GM21723 (cell line): Measurements from ENCODE around the gene MOV10L1.
"Not testable (repeated sequence)": the region's sequence is repeated elsewhere in the genome, so short reads cannot be mapped to it uniquely, and the experiment has no call there.

ENCODE experiments used
- ATAC-seq: cut with Tn5 transposase; IDR thresholded peaks from one replicate; pipeline ENCODE4 v1.9.1; 2021; ENCODE audit warnings: mild to moderate bottlenecking, moderate library complexity; ENCODE audit not compliant: unreplicated experiment

Gene MOV10L1

GRCh38 chr22:50131894-50132293 lies 42.1 kb downstream of the MOV10L1 start:
- ATAC-seq: no peak

DNA sequence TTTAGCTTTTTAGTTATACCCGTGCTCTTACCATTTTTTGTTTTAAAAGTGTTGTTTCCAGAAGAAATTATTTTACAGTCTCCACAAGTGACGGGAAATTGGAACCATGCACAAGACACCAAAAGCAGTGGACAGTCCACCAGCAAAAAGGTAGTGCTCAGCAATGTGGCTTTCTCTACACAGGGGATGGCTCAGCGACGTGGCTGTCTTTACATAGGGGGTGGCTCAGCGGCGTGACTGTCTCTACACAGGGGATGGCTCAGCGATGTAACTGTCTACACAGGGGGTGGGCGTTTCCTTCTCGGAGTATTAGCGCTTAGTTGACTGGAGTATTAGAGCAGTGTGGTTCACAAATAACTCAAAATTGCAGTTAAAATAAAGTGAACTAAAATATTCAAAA lies 44.7 kb downstream of the MOV10L1 start:
- no peak for ATAC-seq

DNA sequence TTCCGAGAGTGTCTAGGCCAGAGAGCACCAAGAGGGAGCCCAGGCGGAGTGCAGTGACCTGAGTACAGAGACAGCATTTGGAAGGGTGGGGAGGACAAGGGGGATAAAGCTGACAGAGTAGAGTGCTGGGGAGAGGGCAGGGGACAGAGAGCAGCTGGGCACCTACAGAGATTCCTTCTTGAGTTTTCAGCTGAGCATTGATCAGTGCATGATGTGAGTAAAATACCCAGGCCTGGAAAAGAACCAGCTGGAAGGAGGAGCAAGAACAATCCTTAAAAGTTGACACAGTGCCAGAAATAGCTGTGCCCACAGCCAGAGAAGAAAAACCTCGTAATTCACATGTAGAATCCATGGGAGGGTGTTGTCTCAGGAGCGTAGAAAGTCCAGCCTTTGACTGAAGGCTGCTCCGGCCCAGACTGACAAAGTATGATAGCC lies 46.8 kb downstream of the MOV10L1 start:
- no peak for ATAC-seq

DNA sequence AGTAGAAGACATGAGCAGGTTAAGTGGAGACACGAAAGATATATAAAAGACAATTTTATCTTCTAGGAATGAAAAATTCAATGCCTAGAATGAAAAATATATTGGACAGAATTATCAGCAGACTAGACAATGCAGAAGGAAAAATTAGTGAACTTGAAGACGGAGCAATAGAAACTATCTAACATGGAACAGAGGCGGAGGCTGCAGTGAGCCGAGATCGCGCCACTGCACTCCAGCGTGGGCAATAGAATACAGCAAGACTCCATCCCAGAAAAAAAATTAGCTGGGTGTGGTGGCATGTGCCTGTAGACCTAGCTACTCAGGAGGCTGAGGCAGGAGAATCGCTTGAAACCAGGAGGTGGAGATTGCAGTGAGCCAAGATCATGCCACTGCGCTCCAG lies 47.5 kb downstream of the MOV10L1 start:
- ATAC-seq: not testable (repeated sequence)

DNA sequence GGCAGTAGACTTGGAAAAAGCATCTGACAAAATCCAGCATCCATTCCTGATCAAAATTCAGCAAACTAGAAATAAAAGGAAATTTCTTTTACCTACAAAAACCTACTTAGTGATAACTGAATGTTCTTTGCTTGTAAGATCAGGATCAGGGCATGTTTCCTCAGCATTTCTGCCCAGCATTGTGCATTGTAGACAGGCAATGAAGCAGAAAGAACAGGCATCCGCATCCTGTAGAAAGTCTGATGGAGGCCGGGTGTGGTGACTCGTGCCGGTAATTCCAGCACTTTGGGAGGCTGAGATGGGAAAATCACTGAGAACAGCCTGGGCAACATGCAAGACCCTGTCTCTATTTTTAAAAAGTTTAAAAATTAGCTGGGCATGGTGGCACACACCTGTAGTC lies 48.2 kb downstream of the MOV10L1 start:
- ATAC-seq: no peak

DNA sequence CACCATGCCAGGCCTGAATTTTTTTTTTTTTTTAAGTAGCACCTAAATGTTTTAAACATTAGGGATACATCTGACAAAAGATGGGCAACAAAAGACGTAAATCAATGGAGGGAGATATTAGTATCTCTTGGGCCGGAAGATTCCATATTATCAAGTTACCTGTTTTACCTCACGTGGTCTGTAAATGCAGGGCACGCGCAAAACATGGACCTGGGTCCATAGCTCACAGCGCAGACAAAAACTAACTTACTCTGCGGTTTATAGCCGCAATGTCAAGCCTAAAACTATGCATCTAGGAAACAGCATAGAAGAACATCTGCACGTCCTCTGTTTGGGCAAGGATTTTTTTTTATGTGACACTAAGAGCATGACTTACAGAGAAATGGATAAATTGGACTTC lies 49.2 kb downstream of the MOV10L1 start:
- no peak for ATAC-seq

GRCh38 chr22:50139843-50140415 lies 50.1 kb downstream of the MOV10L1 start:
- ATAC-seq: no peak

DNA sequence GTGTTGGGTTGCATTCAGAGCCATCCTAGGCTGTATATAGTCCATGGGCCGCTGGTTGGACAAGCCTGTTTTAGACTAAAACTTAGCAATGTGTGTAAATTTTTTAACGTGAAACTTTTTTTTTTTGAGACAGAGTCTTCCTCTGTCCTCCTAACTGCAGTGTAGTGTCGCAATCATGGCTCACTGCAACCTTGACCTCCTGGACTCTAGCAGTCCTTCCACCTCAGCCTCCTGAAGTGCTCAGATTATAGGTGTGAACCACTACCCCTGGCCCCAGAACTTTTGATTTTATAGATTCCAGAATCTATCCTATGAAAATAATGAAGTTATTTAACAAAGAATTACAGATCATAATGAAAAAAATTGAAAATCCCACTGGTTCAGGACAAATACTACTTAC lies 50.8 kb downstream of the MOV10L1 start:
- no peak for ATAC-seq

DNA sequence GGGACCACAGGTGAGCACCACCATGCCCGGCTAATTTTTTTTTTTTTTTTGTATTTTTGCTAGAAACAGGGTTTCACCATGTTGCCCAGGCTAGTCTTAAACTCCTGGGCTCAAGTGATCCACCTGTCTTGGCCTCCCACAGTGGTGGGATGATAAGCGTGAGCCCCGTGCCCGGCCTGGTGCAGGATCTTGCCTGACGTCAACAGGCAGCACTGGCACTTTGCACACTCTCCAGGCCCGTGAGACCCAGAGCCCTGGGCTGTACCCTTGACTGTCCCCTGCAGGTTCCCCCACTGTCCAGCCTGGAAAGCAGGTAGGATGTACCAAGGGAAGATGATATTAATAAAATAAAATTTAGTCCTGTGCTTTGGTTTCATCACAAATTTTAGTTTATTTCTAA lies 51.7 kb downstream of the MOV10L1 start:
- ATAC-seq: no peak

GRCh38 chr22:50141891-50142363 lies 52.1 kb downstream of the MOV10L1 start:
- no peak for ATAC-seq

- ATAC-seq: no peak
Measured at GRCh38 chr22:50143096-50143495, 53.3 kb downstream of the MOV10L1 start.

DNA sequence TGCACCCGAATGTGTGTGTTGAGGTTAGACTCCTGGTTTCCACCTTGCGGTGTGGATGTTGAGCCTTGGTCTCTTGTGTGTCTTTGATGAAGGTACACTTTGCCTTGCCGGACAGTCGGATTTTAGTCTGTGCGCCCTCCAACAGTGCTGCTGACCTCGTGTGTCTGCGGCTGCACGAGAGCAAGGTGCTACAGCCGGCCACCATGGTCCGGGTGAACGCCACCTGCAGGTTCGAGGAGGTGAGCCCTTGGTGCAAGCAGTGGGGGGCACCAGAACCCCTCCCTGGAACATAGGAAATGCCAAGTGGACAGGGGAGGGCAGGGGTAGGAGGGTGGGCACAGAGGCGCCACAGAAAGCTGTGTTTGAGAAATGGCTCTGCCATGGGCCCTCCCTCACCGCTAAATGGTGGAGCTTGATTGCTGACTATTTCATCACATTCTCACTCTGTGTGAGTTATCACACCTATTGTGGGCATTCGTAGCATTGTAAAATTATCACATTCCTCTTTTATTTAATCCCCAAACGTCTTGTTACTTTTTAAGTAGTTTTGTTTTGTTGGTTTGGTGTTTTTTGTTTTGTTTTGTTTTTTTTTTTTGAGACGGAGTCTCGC lies 54.3 kb downstream of the MOV10L1 start:
- ATAC-seq: no peak

DNA sequence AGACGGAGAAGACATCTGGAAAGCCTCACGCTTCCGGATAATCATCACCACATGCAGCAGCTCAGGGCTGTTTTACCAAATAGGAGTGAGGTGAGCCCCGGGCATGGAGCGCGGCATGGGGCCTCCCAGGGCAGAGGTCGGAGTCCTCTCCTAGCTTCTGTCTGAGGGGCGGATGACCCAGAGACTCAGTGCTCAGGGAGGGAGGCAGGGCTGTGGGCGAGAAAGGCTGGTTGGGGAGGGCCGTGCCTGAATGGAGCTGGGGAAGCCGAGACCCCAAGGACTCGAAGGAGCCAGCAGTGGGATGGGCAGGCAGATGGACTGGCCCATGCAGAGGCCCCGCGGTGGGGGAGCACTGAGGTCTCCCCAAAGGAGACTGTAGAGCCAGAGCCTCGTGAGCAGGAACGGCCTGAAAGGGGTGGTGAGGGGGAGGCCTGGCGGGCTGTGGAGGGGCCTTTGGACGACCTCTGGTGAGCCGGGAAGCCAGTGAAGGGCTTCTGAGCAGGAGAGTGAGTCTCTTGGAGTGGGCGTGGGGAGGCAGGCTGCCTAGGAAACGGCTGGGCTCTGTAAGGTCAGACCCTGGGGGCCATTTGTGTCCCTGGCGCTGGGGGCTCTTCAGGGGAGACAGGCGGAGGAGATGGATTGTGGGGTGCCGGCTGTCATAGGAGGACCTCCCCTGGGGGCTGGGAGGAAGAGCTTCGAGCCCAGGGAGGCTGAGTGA lies 56.1 kb downstream of the MOV10L1 start:
- no peak for ATAC-seq

GRCh38 chr22:50146439-50147238 lies 56.8 kb downstream of the MOV10L1 start:
- ATAC-seq: no peak

GRCh38 chr22:50147258-50148165 lies 57.7 kb downstream of the MOV10L1 start:
- ATAC-seq: not testable (repeated sequence)

DNA sequence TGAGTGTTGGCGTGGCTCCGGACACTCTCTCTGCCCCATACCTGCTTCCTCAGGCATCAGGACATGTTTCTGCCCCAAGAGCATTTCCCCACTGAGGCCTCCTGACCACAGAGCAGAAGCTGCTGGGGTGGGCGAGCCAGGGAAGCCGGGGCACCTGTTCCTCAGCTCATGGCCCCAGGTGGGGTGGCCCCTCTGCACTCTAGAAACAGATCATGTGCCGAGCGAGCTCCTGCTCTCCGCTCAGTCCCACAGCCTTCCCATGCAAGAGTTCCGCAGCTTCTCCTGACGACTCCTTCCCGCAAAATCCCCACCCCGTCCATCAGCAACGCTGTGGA lies 58.3 kb downstream of the MOV10L1 start:
- no peak for ATAC-seq

- ATAC-seq: peak; percentile 57
Measured at GRCh38 chr22:50148991-50149721, 59.4 kb downstream of the MOV10L1 start.

- no peak for ATAC-seq
Measured at GRCh38 chr22:50150161-50151129, 60.6 kb downstream of the MOV10L1 start.
